Stimulated activated CD8-positive, alpha-beta memory T cell treated with anti-CD3 and anti-CD28 coated beads, Interleukin-4, amount 100 ng/mL, for 1 hour (primary cell): ENCODE results near the gene DUSP28.
A peak's percentile ranks its signal among the peaks of the same experiment; 100 is the strongest.
"Not testable (repeated sequence)": the region's sequence is repeated elsewhere in the genome, so short reads cannot be mapped to it uniquely, and the experiment has no call there.

Source experiments
- DNase-seq, 2 donors: peaks; one replicate each; pipeline ENCODE4 v3.0.0-alpha.2; 2020; ENCODE audit warnings: low read depth in 2 of 2, low spot score in 1 of 2

The DUSP28 gene

GRCh38 chr2:240560084-240560479 lies at the start of gene DUSP28:
TSS of gene DUSP28 (plus strand) at chr2:240560357. CDS start at chr2:240560685, 328 bp downstream.
- peak; percentile 71 to 74 for DNase-seq

GRCh38 chr2:240510513-240511210 lies 49.5 kb upstream of the DUSP28 start:
- DNase-seq, result no peak

- no peak for DNase-seq
Measured at GRCh38 chr2:240511351-240512108, 48.6 kb upstream of the DUSP28 start.

- no peak for DNase-seq
Measured at GRCh38 chr2:240512109-240512485, 48.1 kb upstream of the DUSP28 start.

- no peak for DNase-seq
Measured at GRCh38 chr2:240512666-240513535, 47.3 kb upstream of the DUSP28 start.

- DNase-seq, result peak; percentile 65 to 73
Measured at GRCh38 chr2:240513549-240514287, 46.4 kb upstream of the DUSP28 start.

GRCh38 chr2:240514631-240515030 lies 45.5 kb upstream of the DUSP28 start:
- DNase-seq, result no peak

GRCh38 chr2:240517342-240517741 lies 42.8 kb upstream of the DUSP28 start:
- no peak for DNase-seq

GRCh38 chr2:240518981-240519380 lies 41.2 kb upstream of the DUSP28 start:
- DNase-seq, result no peak

GRCh38 chr2:240519396-240520129 lies 40.6 kb upstream of the DUSP28 start:
- DNase-seq, result no peak

- no peak for DNase-seq
Measured at GRCh38 chr2:240520130-240520973, 39.8 kb upstream of the DUSP28 start.

- DNase-seq, result no peak
Measured at GRCh38 chr2:240520974-240521350, 39.2 kb upstream of the DUSP28 start.

- not testable (repeated sequence) for DNase-seq
Measured at GRCh38 chr2:240521885-240522284, 38.3 kb upstream of the DUSP28 start.

- no peak for DNase-seq
Measured at GRCh38 chr2:240522406-240522805, 37.8 kb upstream of the DUSP28 start.

- no peak for DNase-seq
Measured at GRCh38 chr2:240523451-240524281, 36.5 kb upstream of the DUSP28 start.

GRCh38 chr2:240524963-240525718 lies 35.0 kb upstream of the DUSP28 start:
- no peak for DNase-seq

GRCh38 chr2:240525802-240526201 lies 34.4 kb upstream of the DUSP28 start:
- DNase-seq, result no peak

GRCh38 chr2:240526521-240526920 lies 33.6 kb upstream of the DUSP28 start:
- DNase-seq, result no peak
